PC-9 (cell line): ENCODE measurements around the gene POLDIP3. TPM values are rescaled to one million over a fixed set of nuclear protein-coding genes. Genes with fewer than 3 reads are reported as not detected.

Experiments
- BruUV-seq: library from RNA; stranded (reverse); fragments of 400-500 nt; replicated peaks from 2 replicates; lab custom pipeline; 2021; lab: Mats Ljungman, UMichigan
- CTCF ChIA-PET: fragments of 300-600 bp; sonication (Branson Sonifier 250); formaldehyde crosslinking; loops from one replicate; lab custom pipeline; 2022; ENCODE audit warnings: antibody characterized with exemption; lab: Charles Lee
- POLR2A ChIA-PET: fragments of 300-600 bp; sonication (Branson Sonifier 250); formaldehyde crosslinking; loops from one replicate; lab custom pipeline; 2022; ENCODE audit warnings: antibody characterized with exemption; ENCODE audit not compliant: unreplicated experiment; lab: Charles Lee
- DNase-seq, 2 experiments: peaks; one replicate each; pipeline versions ENCODE4 v3.0.0 to v3.0.0-alpha.2; 2015 to 2022; ENCODE audit warnings: mixed read lengths in 1 of 2
- H2AFZ ChIP-seq: fragments of 200-600 bp; sonication (generic); 2 replicates; pipeline ENCODE4 v1.8.1; 2017; ENCODE audit warnings: antibody characterized with exemption
- H3F3A ChIP-seq: fragments of 200-600 bp; sonication (generic); 2 replicates; pipeline ENCODE4 v1.8.1; 2017; ENCODE audit warnings: antibody characterized with exemption, mild to moderate bottlenecking, low read depth; ENCODE audit not compliant: insufficient read depth
- H3K27ac ChIP-seq: fragments of 200-600 bp; sonication (generic); 2 replicates; pipeline ENCODE4 v1.6.1; 2016; ENCODE audit warnings: mixed run types
- H3K27me3 ChIP-seq: fragments of 200-600 bp; sonication (generic); 2 replicates; pipeline ENCODE4 v1.6.1; 2016; ENCODE audit warnings: low read depth, mixed run types; ENCODE audit not compliant: insufficient read depth
- H3K36me3 ChIP-seq: fragments of 200-600 bp; sonication (generic); 2 replicates; pipeline ENCODE4 v1.6.1; 2016; ENCODE audit warnings: low read depth, mixed run types
- H3K4me1 ChIP-seq: fragments of 200-600 bp; sonication (generic); replicated peaks from 2 replicates; pipeline ENCODE4 v1.6.1; 2016; ENCODE audit warnings: mixed run types; ENCODE audit not compliant: insufficient read depth
- H3K4me2 ChIP-seq: fragments of 200-600 bp; sonication (generic); 2 replicates; pipeline ENCODE4 v1.6.1; 2017; ENCODE audit warnings: mixed run types
- H3K4me3 ChIP-seq: fragments of 200-600 bp; sonication (generic); 2 replicates; pipeline ENCODE4 v1.6.1; 2016; ENCODE audit warnings: mixed run types
- H3K79me2 ChIP-seq: fragments of 200-600 bp; sonication (generic); 2 replicates; pipeline ENCODE4 v1.6.1; 2017; ENCODE audit warnings: low read depth, mixed run types
- H3K9me2 ChIP-seq: fragments of 200-600 bp; sonication (generic); 2 replicates; pipeline ENCODE4 v1.8.1; 2017; ENCODE audit warnings: mild to moderate bottlenecking; ENCODE audit not compliant: insufficient read depth
- H3K9me3 ChIP-seq: fragments of 200-600 bp; sonication (generic); 2 replicates; pipeline ENCODE4 v1.8.1; 2016; ENCODE audit warnings: low read depth; ENCODE audit not compliant: insufficient read depth
- H4K20me1 ChIP-seq: fragments of 200-600 bp; sonication (generic); 2 replicates; pipeline ENCODE4 v1.8.1; 2017; ENCODE audit not compliant: insufficient read depth
- CTCF ChIP-seq: fragments of 200-600 bp; sonication (generic); conservative IDR thresholded peaks from 2 replicates; pipeline ENCODE4 v1.6.1; 2017; ENCODE audit warnings: mixed run types, antibody characterized with exemption, mild to moderate bottlenecking, moderate library complexity
- EZH2 ChIP-seq: fragments of 200-600 bp; sonication (generic); IDR thresholded peaks from 2 replicates; pipeline ENCODE4 v1.8.0; 2017; ENCODE audit warnings: antibody characterized with exemption, low read depth
- intact Hi-C: fragments of 100-400 bp; cut with micrococcal nuclease; formaldehyde crosslinking; loops from one replicate; pipeline ENCODE4 v1.10.0; 2022; ENCODE audit not compliant: unreplicated experiment
- total RNA-seq: library from RNA; stranded (reverse); gene quantifications from 2 replicates; pipeline ENCODE4 v1.2.3, GENCODE V29; 2021

Gene POLDIP3
- total RNA-seq, 1 experiment from 2014 or later = 62.9 TPM

GRCh38 chr22:42643634-42644421 lies 29.1 kb upstream of the POLDIP3 start:
- Histone ChIP-seq H3K79me2 (peaks cover 49% of the 10 kb centered on the region), H3F3A (peaks cover 8% of the 10 kb centered on the region; the same call in 1 of the 2 replicates), H3K4me3 (no peak overlapping the region), H4K20me1 (peaks cover 45% of the 10 kb centered on the region), H3K27ac (no peak overlapping the region), H3K27me3 (no peaks in the 10 kb centered on the region), H3K9me2 (no peaks in the 10 kb centered on the region), H2AFZ (no peak overlapping the region), H3K36me3 (no peaks in the 10 kb centered on the region), H3K9me3 (no peaks in the 10 kb centered on the region), H3K4me2 (no peak overlapping the region), H3K4me1 (peaks cover 12% of the 10 kb centered on the region; the same call in 1 of the 2 replicates)
- ChIA-PET CTCF (no interaction called here), POLR2A (interaction anchor here (0.5 kb wide), 1 partner anchor 45 kb away, joined by 3 read pairs; no protein-coding TSS in a partner anchor)
- TF ChIP-seq CTCF (no peak), EZH2 (no peak)
- BruUV-seq = no TSS peak
- DNase-seq = no peak
- intact Hi-C loops = no loop called here

GRCh38 chr22:42642806-42643633 lies 28.3 kb upstream of the POLDIP3 start:
- peaks cover 37% of the 10 kb centered on the region for H4K20me1 ChIP-seq
- intact Hi-C loops = no loop called here
- no peaks in the 10 kb centered on the region for H3K9me2 ChIP-seq
- peaks cover 8% of the 10 kb centered on the region; the same call in 1 of the 2 replicates for H3F3A ChIP-seq
- peaks cover 6% of the 10 kb centered on the region; the same call in 1 of the 2 replicates for H3K4me1 ChIP-seq
- no peak overlapping the region for H3K4me3 ChIP-seq
- no peak overlapping the region for H2AFZ ChIP-seq
- H3K9me3 ChIP-seq = no peaks in the 10 kb centered on the region
- no peak for DNase-seq
- CTCF ChIA-PET = no interaction called here
- no TSS peak for BruUV-seq
- H3K27ac ChIP-seq = no peak overlapping the region
- H3K27me3 ChIP-seq = no peaks in the 10 kb centered on the region
- H3K4me2 ChIP-seq = no peak overlapping the region
- no peaks in the 10 kb centered on the region for H3K36me3 ChIP-seq
- H3K79me2 ChIP-seq = peaks cover 40% of the 10 kb centered on the region
- POLR2A ChIA-PET = interaction anchor here (0.6 kb wide), 1 partner anchor 27 kb away, joined by 5 read pairs; no protein-coding TSS in a partner anchor
- no peak for TF ChIP-seq CTCF
- no peak for TF ChIP-seq EZH2

GRCh38 chr22:42641801-42642413 lies 27.2 kb upstream of the POLDIP3 start:
- Histone ChIP-seq H3K9me2 (no peaks in the 10 kb centered on the region), H3K79me2 (peaks cover 29% of the 10 kb centered on the region), H3K27me3 (no peaks in the 10 kb centered on the region), H3K27ac (no peak overlapping the region), H3K4me3 (no peak overlapping the region), H3K36me3 (no peaks in the 10 kb centered on the region), H3K4me1 (no peaks in the 10 kb centered on the region), H4K20me1 (peaks cover 29% of the 10 kb centered on the region), H2AFZ (no peak overlapping the region), H3F3A (peaks cover 10% of the 10 kb centered on the region; the same call in 1 of the 2 replicates), H3K9me3 (no peaks in the 10 kb centered on the region), H3K4me2 (no peak overlapping the region)
- BruUV-seq = no TSS peak
- CTCF ChIA-PET = no interaction called here
- intact Hi-C loops = no loop called here
- POLR2A ChIA-PET = interaction anchor here (0.6 kb wide), 2 partner anchors 74 to 108 kb away, joined by 3 to 5 read pairs; no protein-coding TSS in a partner anchor
- TF ChIP-seq CTCF = no peak
- no peak for TF ChIP-seq EZH2
- DNase-seq = no peak
